ENCODE measurements around the gene FCGBP.

The FCGBP gene

GRCh38 chr19:39943586-39943985, 9.2 kb upstream of the FCGBP start:
- no peak for DNase-seq

DNA sequence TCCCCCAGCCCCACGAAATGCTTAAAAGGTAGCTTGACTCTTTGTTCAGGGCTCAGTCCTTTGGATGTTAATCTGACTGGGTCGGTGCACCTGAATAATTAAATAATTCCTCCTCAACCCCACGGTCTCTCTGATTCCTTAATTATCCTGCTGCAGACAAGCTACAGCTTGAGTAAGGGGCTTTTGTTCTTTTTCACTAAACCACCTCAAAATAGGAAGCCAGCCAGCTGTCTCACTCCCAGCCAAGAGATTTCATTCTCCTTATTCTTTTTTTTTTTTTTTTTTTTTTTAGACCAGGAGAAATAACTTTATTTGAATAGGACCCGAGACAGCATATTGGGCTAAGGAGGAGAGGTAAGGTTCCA, 7.9 kb upstream of the FCGBP start:
- no peak for DNase-seq

DNA sequence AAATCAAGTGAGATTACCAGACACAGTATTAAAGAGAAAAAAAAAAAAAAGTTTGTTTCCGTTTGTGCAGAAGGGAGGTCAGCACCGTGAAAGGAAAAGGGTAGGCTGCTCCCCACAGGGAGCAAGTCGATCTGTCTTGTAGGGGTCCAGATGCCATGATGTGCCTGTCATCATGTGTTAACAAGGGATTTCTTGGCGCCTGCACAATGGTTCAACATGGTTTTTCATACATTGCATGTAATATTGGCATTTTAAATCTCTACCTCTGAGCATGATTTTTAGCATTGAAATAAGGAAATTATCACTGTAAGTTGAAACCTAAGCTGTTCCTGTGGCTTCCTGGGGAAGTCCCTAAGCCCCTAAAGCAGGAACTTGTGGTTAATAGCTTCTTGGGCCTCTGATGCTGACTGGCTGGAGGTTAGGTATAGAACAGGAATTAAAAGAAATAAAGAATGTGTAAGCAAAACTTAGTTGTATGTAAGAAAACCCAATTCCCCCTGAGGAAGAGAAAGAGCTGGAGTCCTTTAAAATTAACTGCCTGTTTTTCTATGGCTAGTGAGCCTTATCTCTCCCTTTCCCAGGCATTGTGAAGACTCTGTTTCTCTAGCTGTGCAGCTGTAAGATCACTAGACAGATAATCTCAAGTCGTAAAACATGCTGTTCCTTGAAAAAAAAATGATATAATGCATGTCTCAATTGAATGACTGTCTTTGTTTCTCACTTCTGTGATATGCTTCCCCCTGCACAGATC, 7.4 kb upstream of the FCGBP start:
- peak; percentile 81 for DNase-seq

- DNase-seq = no peak
Measured at GRCh38 chr19:39941151-39941550, 6.7 kb upstream of the FCGBP start.

GRCh38 chr19:39940221-39940833, 5.9 kb upstream of the FCGBP start:
- DNase-seq = no peak

DNA sequence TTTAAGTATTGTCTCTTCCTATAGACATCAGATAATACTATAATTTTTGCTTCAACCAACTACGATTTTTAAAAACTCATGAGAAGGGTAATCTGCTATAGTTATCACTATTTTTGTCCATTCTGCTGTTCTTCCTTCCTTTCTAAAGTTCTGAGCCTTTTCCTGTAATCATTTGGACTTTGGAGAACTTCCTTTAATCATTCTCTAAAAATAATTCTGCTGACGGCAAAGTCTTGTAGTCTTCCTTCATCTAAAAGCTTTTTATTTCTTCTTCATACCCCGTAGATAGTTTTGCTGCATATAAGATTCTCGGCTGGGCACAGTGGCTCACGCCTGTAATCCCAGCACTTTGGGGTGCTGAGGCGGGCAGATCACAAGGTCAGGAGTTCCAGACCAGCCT, 5.1 kb upstream of the FCGBP start:
- no peak for DNase-seq

DNA sequence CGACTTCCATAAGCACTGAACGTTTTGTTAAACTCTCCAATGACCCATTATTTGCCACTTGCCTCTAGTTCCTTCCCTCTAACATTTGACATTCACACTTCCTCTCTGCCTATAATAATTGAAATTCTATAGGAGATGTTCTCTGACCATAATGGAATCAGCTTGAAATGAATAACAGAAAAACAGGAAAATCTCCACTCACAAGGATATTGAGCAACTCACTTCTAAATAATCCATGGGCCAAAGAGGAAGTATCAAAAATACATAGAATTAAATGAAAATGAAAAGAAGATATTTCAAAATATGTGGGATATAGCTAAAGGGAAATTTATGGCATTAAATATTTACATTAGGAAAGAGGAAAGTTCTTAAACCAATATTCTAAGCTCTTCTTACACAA, 3.4 kb upstream of the FCGBP start:
- DNase-seq = no peak

- no peak for DNase-seq
Measured at GRCh38 chr19:39937094-39937720, 2.8 kb upstream of the FCGBP start.

DNA sequence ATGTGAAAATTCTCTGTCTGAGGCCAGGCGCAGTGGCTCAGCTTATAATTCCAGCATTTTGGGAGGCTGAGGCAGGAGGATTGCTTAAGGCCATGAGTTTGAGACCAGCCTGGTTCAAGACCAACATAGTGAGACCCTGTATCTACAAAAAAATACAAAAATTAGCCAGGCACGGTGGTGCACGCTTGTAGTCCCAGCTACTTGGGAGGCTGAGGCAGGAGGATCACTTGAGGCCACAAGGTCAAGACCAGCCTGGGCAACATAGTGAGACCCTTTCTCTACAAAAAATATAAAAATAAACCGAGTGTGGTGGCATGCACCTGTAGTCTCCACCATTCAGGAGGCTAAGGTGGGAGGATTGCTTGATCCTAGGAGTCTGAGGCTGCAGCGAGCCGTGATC, 2.2 kb upstream of the FCGBP start:
- no peak for DNase-seq

DNA sequence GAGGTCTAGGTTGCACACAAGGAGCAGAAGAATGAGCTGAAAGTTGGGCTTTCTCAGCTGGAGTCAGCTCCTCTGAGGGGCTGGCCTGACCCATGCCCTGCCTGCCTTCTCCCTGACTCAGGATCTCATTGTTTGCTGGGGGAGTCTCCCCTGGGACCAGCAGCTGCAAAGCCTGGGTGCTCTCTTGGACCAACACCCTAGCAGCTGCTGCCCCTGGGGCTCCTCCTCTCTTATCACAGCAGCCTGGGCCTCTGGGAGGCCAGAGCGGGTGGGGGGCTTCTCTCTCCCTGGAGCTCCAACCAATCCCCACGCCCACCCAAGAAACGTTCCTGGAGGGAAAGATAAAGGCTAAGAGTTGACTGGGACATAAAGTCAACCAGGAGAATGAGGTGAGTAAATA, 1.6 kb upstream of the FCGBP start:
- no peak for DNase-seq

DNA sequence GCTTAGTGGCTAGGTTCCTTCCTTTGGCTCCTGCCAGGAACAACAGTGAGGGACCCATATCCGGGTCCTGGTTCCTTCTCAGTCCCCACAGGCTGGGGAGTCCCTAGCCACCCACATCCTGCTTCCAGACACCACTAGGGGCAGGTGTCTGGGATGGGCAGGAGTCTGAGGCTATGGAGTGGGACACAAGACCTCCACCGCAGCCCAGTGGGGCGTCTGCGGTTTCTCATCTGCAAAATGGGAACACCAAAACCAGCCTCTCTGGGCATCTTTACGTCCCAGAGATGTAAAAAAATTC, 879 bp upstream of the FCGBP start:
- no peak for DNase-seq

DNA sequence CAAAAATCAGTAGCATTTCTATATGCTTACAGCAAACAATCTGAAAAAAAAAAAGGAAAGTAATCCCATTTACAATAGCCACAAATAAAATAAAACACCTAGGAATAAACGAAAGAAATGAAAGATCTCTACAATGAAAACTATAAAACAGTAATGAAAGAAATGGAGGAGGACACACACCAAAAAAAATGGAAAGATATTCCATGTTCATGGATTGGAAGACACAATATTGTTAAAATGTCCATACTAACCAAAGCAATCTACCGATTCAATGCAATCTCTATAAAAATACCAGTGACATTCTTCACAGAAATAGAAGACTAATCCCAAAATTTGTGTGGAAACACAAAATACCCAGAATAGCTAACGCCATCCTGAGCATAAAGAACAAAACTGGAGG, 4.7 kb downstream of the FCGBP start:
- DNase-seq = no peak

GRCh38 chr19:39928357-39928725, 6.1 kb downstream of the FCGBP start:
- no peak for DNase-seq

DNA sequence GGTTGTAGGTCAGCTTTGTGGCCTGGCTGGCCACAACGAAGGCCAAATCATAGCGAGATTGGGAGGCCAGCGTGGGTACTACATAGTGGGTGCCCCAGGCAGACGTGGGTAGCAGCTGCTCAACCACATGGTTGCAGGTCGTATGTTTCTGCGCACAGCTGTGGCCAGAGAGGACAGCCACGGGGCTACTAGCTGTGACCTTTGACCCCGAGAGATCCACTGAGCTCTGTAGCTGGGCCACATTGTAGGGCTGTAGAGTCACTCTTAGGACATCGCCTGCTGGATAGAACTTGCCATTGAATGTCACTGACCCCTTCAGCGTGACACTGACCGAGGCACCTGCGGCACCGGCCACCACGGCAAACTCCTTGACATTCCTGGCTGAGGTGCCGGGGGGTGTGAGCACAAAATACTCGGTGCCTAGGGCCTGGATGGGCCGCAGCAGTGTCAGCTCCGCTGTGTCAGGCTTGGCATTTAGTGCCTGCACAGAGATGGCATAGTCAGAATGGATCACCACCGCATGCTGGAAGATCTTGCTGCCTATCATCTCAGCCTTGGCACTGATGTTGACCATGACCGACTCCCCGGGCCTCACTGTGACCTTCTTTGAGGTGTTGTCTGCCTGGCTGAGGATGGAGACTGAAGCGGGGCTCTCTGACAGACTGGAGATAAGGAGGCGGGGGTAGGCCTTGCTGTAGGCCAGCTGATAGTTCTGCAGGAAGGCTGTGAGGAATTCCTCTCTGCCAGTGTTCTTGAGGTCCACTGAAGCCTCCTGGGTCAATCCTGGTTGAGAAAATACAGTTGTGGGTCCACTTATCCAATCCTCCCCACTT, 6.7 kb downstream of the FCGBP start:
- DNase-seq = no peak

DNA sequence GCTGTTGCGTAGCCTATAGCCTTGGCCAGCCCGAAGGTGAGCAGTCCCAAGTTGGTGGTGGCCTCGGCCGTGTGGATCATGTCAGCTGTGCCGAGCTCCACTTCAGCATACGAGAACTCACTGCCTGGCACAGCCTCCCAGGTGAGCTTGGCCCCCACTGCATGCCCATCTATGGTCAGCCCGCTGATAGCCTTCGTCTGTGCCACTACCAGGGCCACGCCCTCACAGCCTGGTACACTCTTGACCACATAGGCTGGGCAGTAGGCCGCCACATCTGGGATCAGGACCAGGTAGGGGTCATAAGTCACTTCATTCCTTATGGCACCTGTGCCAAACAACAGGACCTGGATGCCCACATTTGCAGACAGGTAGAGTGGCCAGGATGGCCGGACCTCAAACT, 7.4 kb downstream of the FCGBP start:
- no peak for DNase-seq

- no peak for DNase-seq
Measured at GRCh38 chr19:39926170-39926760, 8.2 kb downstream of the FCGBP start.

DNA sequence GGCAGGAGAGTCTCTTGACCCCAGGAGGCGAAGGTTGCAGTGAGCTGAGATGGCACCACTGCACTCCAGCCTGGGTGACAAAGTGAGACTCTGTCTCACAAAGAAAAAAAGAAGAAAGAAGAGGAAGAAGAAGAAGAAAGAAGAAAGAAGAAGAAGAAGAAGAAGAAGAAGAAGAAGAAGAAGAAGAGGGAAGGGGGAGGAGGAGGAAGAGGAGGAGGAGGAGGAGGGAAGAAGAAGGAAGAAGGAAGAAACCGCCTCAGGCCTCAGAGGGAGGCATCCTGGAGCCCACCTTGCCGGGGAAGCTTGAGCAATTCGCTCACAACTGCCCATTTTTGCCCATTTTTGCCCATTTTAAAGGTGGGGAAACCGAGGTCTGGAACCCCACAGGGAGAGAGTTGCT, 9.5 kb downstream of the FCGBP start:
- no peak for DNase-seq

DNA sequence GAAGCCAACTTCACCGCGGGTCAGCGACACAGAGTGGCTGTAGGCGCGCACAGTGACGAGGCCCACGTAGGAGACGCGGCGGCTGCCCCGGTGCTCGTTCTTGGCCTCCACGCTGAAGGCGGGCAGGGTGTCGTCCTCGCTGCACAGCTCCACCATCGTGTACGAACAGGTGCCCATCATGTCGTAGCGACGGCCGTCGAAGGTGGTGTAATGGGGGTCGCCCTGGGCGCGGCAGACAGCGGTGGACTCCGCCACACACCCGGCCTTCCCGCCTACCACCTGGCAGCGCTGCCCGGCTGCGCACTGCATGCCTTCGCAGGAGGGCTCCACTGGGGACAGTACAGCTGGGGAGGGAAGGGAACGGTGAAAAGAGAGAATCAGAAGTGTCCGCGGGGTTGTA, 10.0 kb downstream of the FCGBP start:
- no peak for DNase-seq

DNA sequence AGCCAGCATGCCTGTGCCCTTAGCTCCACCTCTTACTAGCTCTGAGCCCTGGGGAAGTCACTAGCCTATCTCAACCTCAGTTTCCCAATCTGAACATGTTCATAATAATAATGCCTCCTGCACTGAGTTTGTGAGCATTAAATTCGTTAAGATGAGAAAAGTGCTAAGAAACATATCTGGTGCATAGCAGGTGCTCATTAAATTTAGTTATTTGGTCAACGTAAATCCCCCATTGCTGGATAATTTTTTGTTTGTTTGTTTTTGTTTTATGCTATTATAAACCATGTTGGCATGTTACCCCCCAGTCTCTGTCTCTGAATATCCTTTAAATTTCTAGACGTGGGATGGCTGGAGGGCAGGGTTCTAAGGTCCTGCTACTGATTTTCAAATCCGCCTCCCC, 10.6 kb downstream of the FCGBP start:
- no peak for DNase-seq

GRCh38 chr19:39919976-39920375, 14.5 kb downstream of the FCGBP start:
- no peak for DNase-seq

DNA sequence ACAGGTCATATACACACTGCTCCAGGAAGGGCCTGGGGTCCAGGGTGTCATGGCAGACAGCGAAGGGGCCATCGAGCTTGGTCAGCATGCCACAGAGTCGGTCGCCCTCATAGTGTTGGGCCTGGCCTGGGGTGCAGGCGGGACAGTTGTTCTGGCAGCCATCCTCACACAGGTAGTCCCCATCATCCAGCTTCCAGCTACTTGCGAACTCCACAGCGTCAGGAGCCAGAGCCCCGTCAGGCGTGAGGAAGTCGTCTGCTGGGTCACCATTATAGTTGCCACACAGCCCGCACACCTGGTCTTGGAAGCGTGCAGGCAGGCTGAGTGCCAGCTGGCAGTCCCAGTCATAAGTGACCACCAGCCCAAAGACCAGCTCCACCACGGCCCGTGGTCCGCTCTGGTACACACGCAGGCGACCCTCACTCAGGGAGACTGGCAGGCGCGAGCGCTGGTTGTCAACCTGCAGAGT, 16.2 kb downstream of the FCGBP start:
- no peak for DNase-seq

- DNase-seq = no peak
Measured at GRCh38 chr19:39917561-39918182, 16.8 kb downstream of the FCGBP start.

GRCh38 chr19:39916851-39917396, 17.5 kb downstream of the FCGBP start:
- no peak for DNase-seq

Data from GF-D8 (cell line).